Measurements from ENCODE around the gene HSPG2. TPM values are rescaled to one million over a fixed set of nuclear protein-coding genes. Genes with fewer than 3 reads are reported as not detected.

Gene HSPG2
- total and polyA plus RNA-seq, 2 experiments from 2014 or later: 62.3 to 193 TPM

DNA sequence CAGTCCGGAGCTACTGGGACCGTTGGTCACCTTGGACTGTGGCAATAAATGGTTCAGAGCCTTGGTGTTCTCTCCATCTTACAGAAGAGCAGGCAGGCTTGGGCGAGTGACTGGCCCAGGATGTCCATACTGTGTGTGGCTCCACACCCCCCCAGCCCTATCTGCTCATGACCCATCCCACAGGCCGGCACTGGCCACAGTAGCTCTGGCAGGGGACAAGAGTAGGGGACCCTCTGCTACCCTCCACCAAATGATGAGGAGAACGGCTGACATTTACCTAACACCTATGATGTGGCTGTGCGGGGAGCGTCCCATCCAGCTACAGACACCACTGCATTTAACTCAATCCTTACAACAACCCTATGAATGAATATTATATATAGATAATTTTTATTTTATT lies 111.7 kb downstream of the HSPG2 start:
- no peaks in the 10 kb centered on the region for H3K27me3 ChIP-seq
- H3K36me3 ChIP-seq: peaks cover 45% of the 10 kb centered on the region
- no peak overlapping the region for H3K27ac ChIP-seq
- TF ChIP-seq, protein P1, sequence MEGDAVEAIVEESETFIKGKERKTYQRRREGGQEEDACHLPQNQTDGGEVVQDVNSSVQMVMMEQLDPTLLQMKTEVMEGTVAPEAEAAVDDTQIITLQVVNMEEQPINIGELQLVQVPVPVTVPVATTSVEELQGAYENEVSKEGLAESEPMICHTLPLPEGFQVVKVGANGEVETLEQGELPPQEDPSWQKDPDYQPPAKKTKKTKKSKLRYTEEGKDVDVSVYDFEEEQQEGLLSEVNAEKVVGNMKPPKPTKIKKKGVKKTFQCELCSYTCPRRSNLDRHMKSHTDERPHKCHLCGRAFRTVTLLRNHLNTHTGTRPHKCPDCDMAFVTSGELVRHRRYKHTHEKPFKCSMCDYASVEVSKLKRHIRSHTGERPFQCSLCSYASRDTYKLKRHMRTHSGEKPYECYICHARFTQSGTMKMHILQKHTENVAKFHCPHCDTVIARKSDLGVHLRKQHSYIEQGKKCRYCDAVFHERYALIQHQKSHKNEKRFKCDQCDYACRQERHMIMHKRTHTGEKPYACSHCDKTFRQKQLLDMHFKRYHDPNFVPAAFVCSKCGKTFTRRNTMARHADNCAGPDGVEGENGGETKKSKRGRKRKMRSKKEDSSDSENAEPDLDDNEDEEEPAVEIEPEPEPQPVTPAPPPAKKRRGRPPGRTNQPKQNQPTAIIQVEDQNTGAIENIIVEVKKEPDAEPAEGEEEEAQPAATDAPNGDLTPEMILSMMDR (IDR thresholded peaks at IDR 0.05; ENCODE audit: low read depth, low read length): no peak
- H3K4me1 ChIP-seq (ENCODE audit: low read depth): no peaks in the 10 kb centered on the region
- no peaks in the 10 kb centered on the region for H3K9me3 ChIP-seq (ENCODE audit: low read depth)
- no peak for DNase-seq (ENCODE audit: low read depth in 1 of 2, low spot score in 1 of 2)
- no peak overlapping the region for H3K4me3 ChIP-seq

GRCh38 chr1:21824926-21825325 lies 112.2 kb downstream of the HSPG2 start:
- no peak overlapping the region for H3K27ac ChIP-seq
- no peak for DNase-seq (ENCODE audit: low read depth in 1 of 2, low spot score in 1 of 2)
- peaks cover 42% of the 10 kb centered on the region for H3K36me3 ChIP-seq

GRCh38 chr1:21823980-21824702 lies 113.0 kb downstream of the HSPG2 start:
- peaks cover 39% of the 10 kb centered on the region for H3K36me3 ChIP-seq
- no peaks in the 10 kb centered on the region for H3K27me3 ChIP-seq
- TF ChIP-seq, protein P1 (IDR thresholded peaks at IDR 0.05; ENCODE audit: low read depth, low read length): no peak
- H3K4me1 ChIP-seq (ENCODE audit: low read depth): no peaks in the 10 kb centered on the region
- DNase-seq (ENCODE audit: low read depth in 1 of 2, low spot score in 1 of 2): no peak
- H3K4me3 ChIP-seq: no peak overlapping the region
- H3K27ac ChIP-seq: no peak overlapping the region
- no peaks in the 10 kb centered on the region for H3K9me3 ChIP-seq (ENCODE audit: low read depth)

More at GRCh38 chr1:21824926-21825325, 112.2 kb downstream of the HSPG2 start:
- H3K4me3 ChIP-seq: no peak overlapping the region
- H3K4me1 ChIP-seq (ENCODE audit: low read depth): no peaks in the 10 kb centered on the region
- H3K9me3 ChIP-seq (ENCODE audit: low read depth): no peaks in the 10 kb centered on the region
- TF ChIP-seq, protein P1 (IDR thresholded peaks at IDR 0.05; ENCODE audit: low read depth, low read length): no peak
- H3K27me3 ChIP-seq: no peaks in the 10 kb centered on the region

DNA sequence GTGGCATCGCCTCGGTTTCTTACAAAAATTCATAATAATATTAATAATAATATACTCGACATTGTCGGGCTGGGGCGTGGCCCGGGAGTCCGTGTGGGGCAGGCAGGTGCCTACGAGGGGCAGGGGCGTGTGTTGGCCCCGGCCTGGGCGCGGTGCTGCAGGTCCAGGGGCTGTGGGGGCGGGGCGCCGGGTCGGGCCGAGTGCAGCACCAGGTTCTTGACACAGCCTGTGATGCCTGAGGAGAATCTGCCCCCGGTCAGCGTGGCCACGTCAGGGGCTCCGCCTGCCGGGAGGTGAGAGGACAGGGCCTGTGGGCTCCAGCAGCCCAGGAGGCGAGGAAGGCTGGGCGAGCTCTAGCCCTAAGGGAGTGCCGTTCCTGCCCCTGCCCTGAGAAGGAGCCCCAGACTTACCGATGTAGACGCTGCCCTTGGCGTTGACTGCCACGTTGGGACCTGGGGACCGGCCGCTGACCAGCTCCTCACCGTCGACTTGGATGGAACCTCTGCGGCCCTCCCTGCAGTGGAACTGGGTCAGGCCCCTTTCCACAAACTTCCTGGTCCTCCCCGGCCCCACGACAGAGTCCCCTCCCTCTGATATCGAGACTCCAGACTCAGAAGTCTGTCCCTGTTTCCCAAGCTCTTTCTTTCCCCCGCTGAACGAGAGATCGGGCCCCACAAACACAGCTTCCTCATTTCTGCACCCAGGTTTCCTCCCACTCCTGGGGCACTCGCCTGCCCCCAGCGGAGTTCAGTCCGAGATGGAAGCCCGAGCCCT lies 113.7 kb downstream of the HSPG2 start:
- H3K36me3 ChIP-seq: peaks cover 33% of the 10 kb centered on the region

DNA sequence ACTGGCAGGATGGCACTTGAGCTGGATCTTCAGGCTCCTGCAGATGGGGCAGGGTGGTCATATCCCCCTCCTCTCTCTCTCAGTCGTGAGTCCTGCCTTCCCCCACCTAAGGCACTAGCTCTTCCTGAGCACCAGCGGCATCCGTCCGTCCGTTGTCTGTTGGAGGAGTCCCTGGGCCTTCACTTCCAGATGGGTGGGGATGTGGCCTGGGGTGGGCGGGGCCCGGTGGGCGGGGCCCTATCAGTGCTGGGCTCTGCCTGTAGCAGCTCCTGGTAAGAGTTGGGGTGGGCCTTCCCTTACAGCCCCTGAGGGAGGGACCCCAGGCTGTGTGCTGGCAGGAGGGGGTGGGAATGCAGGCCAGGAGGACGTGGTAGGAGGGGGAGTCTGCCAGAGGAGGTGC lies 114.8 kb downstream of the HSPG2 start:
- Histone ChIP-seq H3K9me3 (ENCODE audit: low read depth) (no peaks in the 10 kb centered on the region), H3K4me1 (ENCODE audit: low read depth) (no peaks in the 10 kb centered on the region), H3K27ac (no peak overlapping the region), H3K27me3 (no peaks in the 10 kb centered on the region), H3K4me3 (no peak overlapping the region), H3K36me3 (peaks cover 24% of the 10 kb centered on the region)
- TF ChIP-seq, protein P1 (IDR thresholded peaks at IDR 0.05; ENCODE audit: low read depth, low read length): no peak
- no peak for DNase-seq (ENCODE audit: low read depth in 1 of 2, low spot score in 1 of 2)

More for the DNA sequence above, 113.7 kb downstream of the HSPG2 start:
- H3K27ac ChIP-seq: no peak overlapping the region
- no peaks in the 10 kb centered on the region for H3K27me3 ChIP-seq
- H3K4me3 ChIP-seq: no peak overlapping the region
- H3K4me1 ChIP-seq (ENCODE audit: low read depth): no peaks in the 10 kb centered on the region
- TF ChIP-seq, protein P1 (IDR thresholded peaks at IDR 0.05; ENCODE audit: low read depth, low read length): no peak
- no peaks in the 10 kb centered on the region for H3K9me3 ChIP-seq (ENCODE audit: low read depth)
- DNase-seq (ENCODE audit: low read depth in 1 of 2, low spot score in 1 of 2): no peak

Data from cardiac muscle cell (in vitro differentiated cells and primary cell).